Measurements from ENCODE around the gene TRIM59.

GRCh38 chr3:160409812-160410610 is 39.6 kb downstream of the TRIM59 start:
- TF ChIP-seq CTCF (IDR thresholded peaks at IDR 0.05) (no peak), POLR2A (IDR thresholded peaks at IDR 0.05) (no peak)
